Effector memory CD8-positive, alpha-beta T cell (primary cell): Measurements from ENCODE around the gene FAM89B.
"Not testable (repeated sequence)": the region's sequence is repeated elsewhere in the genome, so short reads cannot be mapped to it uniquely, and the experiment has no call there.

Experiments used
- ATAC-seq: fragments of 150-1000 bp; cut with Tn5 transposase; replicated peaks from 2 replicates; pipeline ENCODE4 v1.10.0; 2021; ENCODE audit warnings: mild to moderate bottlenecking, moderate library complexity
- DNase-seq, 3 experiments: peaks; one replicate each; pipeline ENCODE4 v3.0.0; 2021
- H3K27ac Mint-ChIP-seq, 2 donors: one replicate each; pipeline ENCODE4 v1.8.0; 2022; ENCODE audit warnings: mild to moderate bottlenecking in 2 of 2, mixed read lengths in 2 of 2, moderate library complexity in 2 of 2
- H3K27me3 Mint-ChIP-seq, 2 donors: one replicate each; pipeline ENCODE4 v1.8.0; 2022; ENCODE audit warnings: mixed read lengths in 2 of 2
- H3K36me3 Mint-ChIP-seq: one replicate; pipeline ENCODE4 v1.8.0; 2022; ENCODE audit warnings: mild to moderate bottlenecking, moderate library complexity, mixed read lengths; ENCODE audit not compliant: insufficient read depth
- H3K4me1 Mint-ChIP-seq, 2 donors: one replicate each; pipeline ENCODE4 v1.8.0; 2022; ENCODE audit warnings: low read depth in 2 of 2, mixed read lengths in 2 of 2
- H3K4me3 Mint-ChIP-seq, 2 donors: one replicate each; pipeline ENCODE4 v1.8.0; 2022; ENCODE audit warnings: mild to moderate bottlenecking in 2 of 2, mixed read lengths in 2 of 2, moderate library complexity in 2 of 2
- H3K9me3 Mint-ChIP-seq, 2 donors: one replicate each; pipeline ENCODE4 v1.8.0; 2022; ENCODE audit warnings: mixed read lengths in 2 of 2

FAM89B gene

DNA sequence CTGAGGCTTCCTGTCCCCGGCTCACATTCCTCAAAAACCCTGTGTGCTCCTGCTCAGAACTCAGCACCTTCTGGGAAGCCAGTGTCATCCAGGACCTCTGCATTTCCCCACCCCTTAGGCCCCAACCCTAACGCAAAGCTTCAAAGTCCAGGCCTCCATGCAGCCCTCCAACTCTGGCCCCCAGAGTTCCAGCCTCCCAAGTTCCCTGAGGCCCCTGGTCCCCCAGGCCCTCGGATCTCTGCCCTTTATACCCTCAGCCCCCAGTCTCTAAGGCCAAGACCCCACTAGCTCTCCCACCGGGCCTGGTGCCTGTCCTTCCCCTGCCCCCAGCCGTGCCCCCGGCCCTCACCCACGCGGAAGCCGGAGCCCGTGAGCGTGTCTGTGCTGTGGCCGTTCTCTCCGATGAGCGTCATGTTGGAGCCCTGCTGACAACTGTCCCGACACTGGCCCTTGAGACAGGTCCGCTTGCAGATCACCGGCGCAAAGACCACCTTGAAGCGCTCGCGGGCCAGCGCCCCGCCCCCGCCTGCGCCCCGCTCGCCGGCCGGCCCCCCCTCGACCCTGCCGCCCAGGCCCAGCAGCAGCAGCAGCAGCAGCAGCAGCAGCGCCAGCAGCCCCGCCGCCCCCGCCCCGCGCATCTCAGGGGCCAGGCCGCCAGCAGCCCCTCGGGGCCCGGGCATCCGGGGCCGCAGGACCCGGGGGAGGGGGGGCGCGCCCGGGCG lies 14.9 kb upstream of the FAM89B start:
- Mint-ChIP-seq H3K36me3 (peaks cover 9% of the 10 kb centered on the region), H3K4me1 (peaks cover 49 to 50% of the 10 kb centered on the region in 2 donors), H3K9me3 (no peaks in the 10 kb centered on the region), H3K4me3 (peak overlapping the region; percentile 82 to 85), H3K27me3 (no peaks in the 10 kb centered on the region), H3K27ac (peak overlapping the region; percentile 89 to 93)
- DNase-seq (no peak), ATAC-seq (no peak)

- Mint-ChIP-seq H3K27ac (peak within 1 kb of the TSS; percentile 89 to 93), H3K27me3 (no peaks in the 10 kb centered on the region), H3K4me3 (peak within 1 kb of the TSS; percentile 82 to 85), H3K4me1 (peaks cover 46 to 47% of the 10 kb centered on the region in 2 donors), H3K36me3 (peaks cover 6% of the 10 kb centered on the region), H3K9me3 (no peaks in the 10 kb centered on the region)
- ATAC-seq (peak; percentile 32), DNase-seq (no peak)
These were observed 14.1 kb upstream of the FAM89B start, which contains the start of gene LTBP3 for GRCh38 chr11:65558002-65558929. Gene LTBP3, minus strand, starts transcription at chr11:65558359. Its CDS starts 400 bp downstream, at chr11:65557959.

- Mint-ChIP-seq H3K4me1 (peaks cover 47% of the 10 kb centered on the region in 2 donors), H3K36me3 (peaks cover 6% of the 10 kb centered on the region), H3K4me3 (peak overlapping the region; percentile 66 to 85), H3K27ac (peak overlapping the region; percentile 83 to 84), H3K27me3 (no peaks in the 10 kb centered on the region), H3K9me3 (no peaks in the 10 kb centered on the region)
- ATAC-seq (no peak), DNase-seq (no peak)
These were observed 13.3 kb upstream of the FAM89B start for GRCh38 chr11:65558930-65559509.

DNA sequence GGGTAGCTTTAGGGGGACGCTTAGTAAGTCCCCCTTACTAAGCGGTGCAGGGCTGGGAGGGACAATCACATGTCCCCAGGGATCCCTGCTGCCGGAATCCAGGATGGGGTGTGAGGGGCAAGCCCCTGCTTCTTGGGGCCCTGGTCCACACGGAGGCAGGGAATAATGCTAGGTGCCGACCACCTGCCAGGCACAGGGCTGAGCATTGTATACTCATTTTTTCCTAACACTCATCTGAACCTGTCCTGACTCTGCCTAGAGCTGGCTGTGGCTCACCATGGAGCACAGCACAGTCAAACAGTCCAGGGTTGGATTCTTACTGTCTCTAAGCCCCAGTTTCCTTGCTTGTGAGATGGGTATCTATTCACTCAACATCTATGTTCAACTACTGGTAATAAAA lies 12.8 kb upstream of the FAM89B start:
- Mint-ChIP-seq H3K9me3 (no peaks in the 10 kb centered on the region), H3K4me3 (peak overlapping the region; percentile 66 to 85), H3K27ac (peak overlapping the region; percentile 83 to 84), H3K27me3 (no peaks in the 10 kb centered on the region), H3K36me3 (peaks cover 6% of the 10 kb centered on the region), H3K4me1 (peaks cover 43% of the 10 kb centered on the region in 2 donors)
- no peak for ATAC-seq
- DNase-seq: no peak

DNA sequence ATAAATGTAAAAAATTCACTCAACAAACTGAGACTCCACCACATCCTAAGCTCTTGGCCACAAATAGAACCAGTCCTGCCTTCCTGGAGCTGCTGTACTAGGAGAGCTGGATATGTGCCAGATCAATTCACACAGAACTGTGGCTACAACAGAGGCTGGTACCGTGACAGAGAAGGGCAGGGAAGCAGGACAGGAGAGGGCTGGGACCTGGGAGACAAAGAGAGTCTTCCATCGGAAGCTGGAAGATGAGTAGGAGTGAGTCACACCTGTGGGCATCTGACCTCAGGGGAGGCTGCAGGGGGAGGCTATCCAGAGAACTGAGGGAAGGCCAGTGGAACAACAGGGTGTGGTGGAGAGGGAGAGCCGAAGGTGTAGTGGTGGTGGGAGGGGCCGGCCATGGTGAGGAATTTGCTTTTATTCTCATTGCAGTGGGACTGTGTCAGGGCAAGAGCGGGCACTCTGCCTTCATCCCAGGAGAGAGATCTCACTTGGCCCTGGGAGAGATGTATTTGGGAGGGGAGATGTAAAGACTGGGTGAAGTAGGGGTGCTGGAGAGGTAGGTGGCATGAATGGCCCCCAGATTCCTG lies 12.3 kb upstream of the FAM89B start:
- no peaks in the 10 kb centered on the region for H3K27me3 Mint-ChIP-seq
- H3K4me1 Mint-ChIP-seq: peaks cover 40 to 42% of the 10 kb centered on the region in 2 donors
- H3K9me3 Mint-ChIP-seq: no peaks in the 10 kb centered on the region
- DNase-seq (no peak), ATAC-seq (no peak)
- H3K4me3 Mint-ChIP-seq: peak overlapping the region in 1 of 2 donors; percentile 66
- H3K27ac Mint-ChIP-seq: peak overlapping the region; percentile 83 to 84
- peaks cover 6% of the 10 kb centered on the region for H3K36me3 Mint-ChIP-seq

DNA sequence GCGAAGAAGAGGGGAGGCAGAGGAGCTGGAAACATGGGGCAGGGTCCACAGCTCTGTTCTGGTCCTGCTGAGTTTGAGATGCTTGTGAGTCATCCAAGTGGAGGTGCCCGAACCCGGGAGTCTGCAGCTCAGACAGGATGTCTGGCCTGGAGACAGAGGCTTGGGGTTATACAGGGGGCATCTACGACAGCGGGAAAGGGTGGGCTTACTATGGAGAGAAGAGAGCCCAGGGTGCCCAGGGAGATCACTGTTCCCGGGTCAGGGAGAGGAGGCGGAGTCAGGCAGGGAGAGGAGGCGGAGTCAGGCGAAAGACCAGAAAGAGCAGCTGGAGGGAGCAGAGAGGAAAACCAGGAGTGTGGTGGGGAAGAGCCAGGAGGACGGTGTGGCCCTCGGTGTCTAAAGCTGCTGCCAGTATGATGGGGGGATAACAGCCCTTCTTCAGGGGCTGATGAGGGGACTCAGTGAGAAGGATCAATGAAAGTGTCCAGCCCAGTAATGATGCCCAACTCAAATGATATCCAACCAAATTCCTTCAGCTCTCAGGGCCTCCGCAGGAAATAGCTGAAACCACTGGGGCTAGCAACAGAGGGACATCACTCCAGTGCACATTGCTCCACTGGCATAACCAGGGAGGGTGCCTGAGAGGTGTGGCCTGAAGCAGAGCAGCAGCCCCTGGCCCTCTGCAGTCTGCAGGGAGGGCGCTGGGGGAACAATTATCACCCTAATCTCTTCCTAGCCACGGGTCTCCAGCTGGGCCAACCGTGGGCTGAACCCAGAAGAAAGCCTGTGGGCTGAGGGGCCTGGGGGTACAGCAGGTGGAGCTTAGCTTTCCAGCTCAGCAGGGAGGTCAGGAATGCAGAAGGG lies 11.6 kb upstream of the FAM89B start:
- ATAC-seq (no peak), DNase-seq (no peak)
- no peaks in the 10 kb centered on the region for H3K9me3 Mint-ChIP-seq
- H3K27me3 Mint-ChIP-seq: no peaks in the 10 kb centered on the region
- H3K27ac Mint-ChIP-seq: peak overlapping the region; percentile 83 to 84
- peaks cover 40 to 44% of the 10 kb centered on the region in 2 donors for H3K4me1 Mint-ChIP-seq
- peaks cover 8% of the 10 kb centered on the region for H3K36me3 Mint-ChIP-seq
- H3K4me3 Mint-ChIP-seq: no peak overlapping the region

DNA sequence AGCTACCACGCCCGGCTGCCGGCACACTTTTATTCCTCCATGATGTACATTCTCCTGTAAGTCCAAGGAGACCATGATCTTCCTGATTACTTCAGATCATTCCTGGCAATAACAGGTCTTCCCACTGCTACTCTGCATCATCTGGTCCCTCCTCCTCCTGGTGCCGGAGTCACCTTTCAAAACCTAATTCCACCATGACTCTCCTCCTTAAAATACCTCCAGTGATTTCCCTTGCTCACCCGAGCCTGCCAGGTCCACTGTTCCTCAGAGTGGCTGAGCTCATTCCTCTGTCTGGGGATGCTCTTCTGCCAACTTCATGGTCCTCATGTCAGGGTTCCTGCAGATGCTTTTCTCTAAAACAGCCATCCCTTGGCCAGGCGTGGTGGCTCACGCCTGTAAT lies 10.3 kb upstream of the FAM89B start:
- no peak for DNase-seq
- Mint-ChIP-seq H3K27me3 (no peaks in the 10 kb centered on the region), H3K4me3 (no peak overlapping the region), H3K27ac (no peak overlapping the region), H3K9me3 (no peaks in the 10 kb centered on the region), H3K36me3 (peaks cover 8% of the 10 kb centered on the region), H3K4me1 (peaks cover 41 to 43% of the 10 kb centered on the region in 2 donors)
- no peak for ATAC-seq

DNA sequence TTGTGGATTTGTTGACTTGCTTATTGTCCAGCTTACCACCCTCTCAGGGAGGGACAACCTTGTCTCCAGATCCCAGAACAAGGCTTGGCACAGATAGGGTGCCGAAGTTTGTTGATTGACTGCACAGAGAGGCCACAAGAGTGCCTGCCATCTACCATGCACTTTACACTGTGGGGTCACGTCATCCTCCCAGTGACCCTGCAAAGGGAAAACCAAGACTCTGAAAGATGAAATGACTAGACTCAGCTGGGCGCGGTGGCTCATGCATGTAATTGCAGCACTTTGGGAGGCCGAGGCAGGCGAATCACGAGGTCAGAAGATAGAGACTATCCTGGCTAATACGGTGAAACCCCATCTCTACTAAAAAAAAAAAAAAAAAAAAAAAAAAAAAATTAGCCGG lies 9.6 kb upstream of the FAM89B start:
- H3K36me3 Mint-ChIP-seq: peaks cover 5% of the 10 kb centered on the region
- DNase-seq (no peak), ATAC-seq (no peak)
- H3K27me3 Mint-ChIP-seq: no peaks in the 10 kb centered on the region
- H3K27ac Mint-ChIP-seq: peak overlapping the region in 1 of 2 donors; percentile 75
- H3K4me3 Mint-ChIP-seq: no peak overlapping the region
- no peaks in the 10 kb centered on the region for H3K9me3 Mint-ChIP-seq
- H3K4me1 Mint-ChIP-seq: peaks cover 37 to 38% of the 10 kb centered on the region in 2 donors

GRCh38 chr11:65563601-65564000 lies 8.7 kb upstream of the FAM89B start:
- Mint-ChIP-seq H3K27me3 (no peaks in the 10 kb centered on the region), H3K27ac (peak overlapping the region; percentile 75), H3K4me1 (peaks cover 40 to 44% of the 10 kb centered on the region in 2 donors), H3K4me3 (no peak overlapping the region), H3K9me3 (no peaks in the 10 kb centered on the region), H3K36me3 (peaks cover 12% of the 10 kb centered on the region)
- no peak for ATAC-seq
- DNase-seq: no peak

- DNase-seq, H3K9me3 Mint-ChIP-seq, ATAC-seq, H3K27me3 Mint-ChIP-seq: not testable (repeated sequence)
- peak overlapping the region; percentile 92 to 93 for H3K27ac Mint-ChIP-seq
- peaks cover 25% of the 10 kb centered on the region for H3K36me3 Mint-ChIP-seq
- peaks cover 49 to 50% of the 10 kb centered on the region in 2 donors for H3K4me1 Mint-ChIP-seq
- H3K4me3 Mint-ChIP-seq: peak overlapping the region; percentile 71 to 76
These were observed 7.3 kb upstream of the FAM89B start for GRCh38 chr11:65564879-65565559.

DNA sequence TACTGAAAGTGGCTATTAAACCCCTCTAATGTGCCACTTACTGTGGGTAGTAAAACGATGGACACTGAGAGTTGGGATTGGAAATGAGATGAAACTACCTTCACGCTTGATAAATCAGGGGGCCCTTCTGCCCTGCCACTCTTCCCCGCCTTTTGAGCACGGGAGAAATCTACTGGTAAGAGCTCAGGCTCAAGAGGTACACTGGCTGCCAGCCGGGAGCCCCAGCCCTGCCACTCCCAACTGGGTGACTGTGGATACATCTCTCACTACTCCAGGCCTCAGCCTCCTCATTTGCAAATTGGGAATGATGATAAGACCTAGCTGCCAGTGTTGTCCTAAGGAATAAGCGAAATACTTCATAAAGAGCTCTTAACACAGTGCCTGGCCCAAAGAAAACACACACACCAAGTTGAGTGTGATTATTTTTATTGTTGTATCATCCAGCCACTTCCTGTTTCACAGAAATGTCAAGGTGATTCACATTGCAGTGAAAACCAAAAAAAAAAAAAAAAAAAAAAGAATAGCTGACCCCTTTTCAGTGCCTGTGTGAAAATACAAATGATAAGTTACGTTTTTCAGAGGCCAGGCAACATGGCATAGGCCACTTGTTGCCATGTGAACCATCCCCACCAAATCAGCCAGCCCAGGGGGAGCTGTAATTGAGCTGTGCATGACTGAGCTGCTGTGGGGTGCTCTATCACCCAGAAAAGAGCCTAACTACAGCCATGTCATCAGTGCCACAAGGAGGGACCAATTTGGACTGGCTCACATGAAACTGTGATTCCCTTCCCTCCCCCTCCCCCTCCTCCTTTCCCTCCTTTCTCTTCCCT lies 6.5 kb upstream of the FAM89B start:
- Mint-ChIP-seq H3K36me3 (peaks cover 33% of the 10 kb centered on the region), H3K27ac (peak overlapping the region; percentile 92 to 93), H3K9me3 (no peaks in the 10 kb centered on the region), H3K27me3 (no peaks in the 10 kb centered on the region), H3K4me1 (peaks cover 48% of the 10 kb centered on the region in 2 donors), H3K4me3 (peak overlapping the region; percentile 71 to 76)
- DNase-seq: peak; percentile 61 to 74 (median 71)
- ATAC-seq: peak; percentile 55
